ENCODE results near the gene ESD.

GRCh38 chr13:46735425-46735824 lies 61.5 kb downstream of the ESD start:
- no peak for TF ChIP-seq CTCF (IDR thresholded peaks at IDR 0.05)
- no peak for TF ChIP-seq SIN3A (IDR thresholded peaks at IDR 0.05; ENCODE audit: borderline replicate concordance, insufficient read depth, low read depth, low read length)
- TF ChIP-seq REST (IDR thresholded peaks at IDR 0.05; ENCODE audit: insufficient read depth in 1 of 2, low read depth in 2 of 2, low read length in 1 of 2): no peak
